ENCODE results near the gene UBR2.
"Not testable (repeated sequence)": the region's sequence is repeated elsewhere in the genome, so short reads cannot be mapped to it uniquely, and the experiment has no call there.

UBR2 gene

DNA sequence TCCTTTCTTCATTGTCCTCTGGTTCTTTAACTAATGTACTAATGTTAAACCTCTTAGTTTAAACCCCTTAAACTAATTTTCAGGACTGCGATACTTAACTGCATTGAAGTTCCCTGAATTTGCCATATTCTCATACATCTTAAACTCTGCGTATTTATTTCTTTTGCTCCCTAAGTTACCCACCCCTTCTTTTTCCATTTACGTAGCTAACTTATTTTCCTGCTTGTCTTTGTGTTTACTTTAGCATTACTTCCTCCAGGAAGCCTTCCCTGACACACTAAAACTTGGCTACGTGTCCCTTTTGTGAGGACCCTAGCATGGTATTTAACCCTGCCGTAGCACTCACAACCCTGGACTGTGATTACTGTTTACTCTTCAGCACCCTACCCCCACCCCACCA, 79.0 kb downstream of the UBR2 start:
- Histone ChIP-seq H3K36me3 (ENCODE audit: control insufficient read depth, insufficient read depth, low read length) (peaks cover 66% of the 10 kb centered on the region), H3K4me1 (ENCODE audit: control insufficient read depth, insufficient read depth, low read length, poor library complexity, severe bottlenecking) (no peaks in the 10 kb centered on the region), H3K27me3 (replicated peaks; ENCODE audit: control insufficient read depth, insufficient read depth, low read length, poor library complexity, severe bottlenecking) (no peaks in the 10 kb centered on the region), H3K9me3 (ENCODE audit: control insufficient read depth, low read length) (no peaks in the 10 kb centered on the region), H3K4me3 (ENCODE audit: insufficient read depth, low read depth, low read length, poor library complexity, severe bottlenecking) (no peak overlapping the region), H3K27ac (ENCODE audit: insufficient read depth, low read length, poor library complexity, severe bottlenecking) (no peak overlapping the region)
- DNase-seq = no peak

DNA sequence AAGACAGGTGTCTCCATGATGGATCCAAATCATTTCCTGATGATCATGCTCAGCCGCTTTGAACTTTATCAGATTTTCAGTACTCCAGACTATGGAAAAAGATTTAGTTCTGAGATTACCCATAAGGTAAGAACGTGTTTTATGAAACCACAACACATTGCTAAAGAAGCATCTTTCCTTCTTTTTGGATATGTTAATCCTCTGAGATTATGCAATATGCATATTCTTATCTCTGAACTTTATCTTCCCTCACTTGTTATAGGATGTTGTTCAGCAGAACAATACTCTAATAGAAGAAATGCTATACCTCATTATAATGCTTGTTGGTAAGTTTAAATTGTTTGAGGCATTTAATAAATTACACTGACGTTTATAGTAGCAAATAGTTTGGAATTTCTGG, 80.4 kb downstream of the UBR2 start:
- no peaks in the 10 kb centered on the region for H3K4me1 ChIP-seq (ENCODE audit: control insufficient read depth, insufficient read depth, low read length, poor library complexity, severe bottlenecking)
- H3K27me3 ChIP-seq (replicated peaks; ENCODE audit: control insufficient read depth, insufficient read depth, low read length, poor library complexity, severe bottlenecking) = no peaks in the 10 kb centered on the region
- no peaks in the 10 kb centered on the region for H3K9me3 ChIP-seq (ENCODE audit: control insufficient read depth, low read length)
- peaks cover 71% of the 10 kb centered on the region for H3K36me3 ChIP-seq (ENCODE audit: control insufficient read depth, insufficient read depth, low read length)
- no peak for DNase-seq
- H3K4me3 ChIP-seq (ENCODE audit: insufficient read depth, low read depth, low read length, poor library complexity, severe bottlenecking) = no peak overlapping the region
- no peak overlapping the region for H3K27ac ChIP-seq (ENCODE audit: insufficient read depth, low read length, poor library complexity, severe bottlenecking)

DNA sequence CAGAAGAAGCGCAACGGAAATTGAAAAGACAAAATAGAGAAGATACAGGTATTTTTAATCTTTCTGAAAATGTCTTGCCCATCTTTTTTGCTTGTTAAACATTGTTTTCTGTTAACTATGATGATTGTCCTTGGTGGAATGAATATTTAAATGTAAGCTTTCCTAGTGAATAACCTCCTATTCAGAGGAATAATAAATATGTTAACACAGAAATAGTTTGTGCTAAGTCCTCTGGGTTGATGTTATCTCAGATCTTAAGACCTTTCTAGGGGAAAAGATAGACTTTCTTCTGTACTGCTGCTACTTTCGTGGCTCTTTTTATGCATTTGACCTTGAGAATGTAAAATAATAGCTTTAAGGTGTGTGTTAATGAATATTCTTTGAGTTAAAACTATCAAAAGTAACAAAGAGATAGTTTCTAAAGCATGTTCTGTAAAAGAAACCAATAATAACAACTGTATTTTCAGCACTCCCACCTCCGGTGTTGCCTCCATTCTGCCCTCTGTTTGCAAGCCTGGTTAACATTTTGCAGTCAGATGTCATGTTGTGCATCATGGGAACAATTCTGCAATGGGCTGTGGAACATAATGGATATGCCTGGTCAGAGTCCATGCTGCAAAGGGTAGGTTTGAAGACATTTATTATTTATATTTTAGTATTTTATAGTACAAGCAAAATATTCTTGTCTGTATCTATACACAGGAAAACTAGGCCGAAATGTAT, 88.4 kb downstream of the UBR2 start:
- H3K27me3 ChIP-seq (replicated peaks; ENCODE audit: control insufficient read depth, insufficient read depth, low read length, poor library complexity, severe bottlenecking) = no peaks in the 10 kb centered on the region

DNA sequence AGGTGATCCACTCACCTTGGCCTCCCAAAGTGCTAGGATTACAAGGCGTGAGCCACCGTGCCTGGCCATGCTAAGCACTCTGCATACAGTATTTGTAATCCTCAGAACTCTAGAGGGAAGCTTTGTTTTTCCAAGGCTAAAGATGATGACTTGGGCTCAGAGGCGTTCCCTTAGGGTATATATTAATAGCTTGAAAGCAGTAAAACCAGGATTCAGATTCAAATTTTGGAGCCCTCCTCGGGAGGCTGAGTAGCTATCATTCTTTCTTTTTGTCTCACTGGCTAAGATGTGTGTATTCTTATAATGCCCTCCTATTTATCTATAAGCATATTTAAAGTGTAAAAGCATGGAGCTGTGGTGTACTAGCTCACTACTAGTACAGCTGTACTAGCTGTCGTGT, 90.0 kb downstream of the UBR2 start:
- H3K4me3 ChIP-seq (ENCODE audit: insufficient read depth, low read depth, low read length, poor library complexity, severe bottlenecking) = no peak overlapping the region
- H3K27ac ChIP-seq (ENCODE audit: insufficient read depth, low read length, poor library complexity, severe bottlenecking) = peak overlapping the region; percentile 25
- no peak for DNase-seq
- H3K9me3 ChIP-seq (ENCODE audit: control insufficient read depth, low read length) = no peaks in the 10 kb centered on the region
- no peaks in the 10 kb centered on the region for H3K27me3 ChIP-seq (replicated peaks; ENCODE audit: control insufficient read depth, insufficient read depth, low read length, poor library complexity, severe bottlenecking)
- no peaks in the 10 kb centered on the region for H3K4me1 ChIP-seq (ENCODE audit: control insufficient read depth, insufficient read depth, low read length, poor library complexity, severe bottlenecking)
- H3K36me3 ChIP-seq (ENCODE audit: control insufficient read depth, insufficient read depth, low read length) = peaks cover 55% of the 10 kb centered on the region

More for the DNA sequence above, 88.4 kb downstream of the UBR2 start:
- peaks cover 53% of the 10 kb centered on the region for H3K36me3 ChIP-seq (ENCODE audit: control insufficient read depth, insufficient read depth, low read length)
- H3K4me1 ChIP-seq (ENCODE audit: control insufficient read depth, insufficient read depth, low read length, poor library complexity, severe bottlenecking) = no peaks in the 10 kb centered on the region
- no peak for DNase-seq
- H3K9me3 ChIP-seq (ENCODE audit: control insufficient read depth, low read length) = no peaks in the 10 kb centered on the region
- no peak overlapping the region for H3K4me3 ChIP-seq (ENCODE audit: insufficient read depth, low read depth, low read length, poor library complexity, severe bottlenecking)
- no peak overlapping the region for H3K27ac ChIP-seq (ENCODE audit: insufficient read depth, low read length, poor library complexity, severe bottlenecking)

DNA sequence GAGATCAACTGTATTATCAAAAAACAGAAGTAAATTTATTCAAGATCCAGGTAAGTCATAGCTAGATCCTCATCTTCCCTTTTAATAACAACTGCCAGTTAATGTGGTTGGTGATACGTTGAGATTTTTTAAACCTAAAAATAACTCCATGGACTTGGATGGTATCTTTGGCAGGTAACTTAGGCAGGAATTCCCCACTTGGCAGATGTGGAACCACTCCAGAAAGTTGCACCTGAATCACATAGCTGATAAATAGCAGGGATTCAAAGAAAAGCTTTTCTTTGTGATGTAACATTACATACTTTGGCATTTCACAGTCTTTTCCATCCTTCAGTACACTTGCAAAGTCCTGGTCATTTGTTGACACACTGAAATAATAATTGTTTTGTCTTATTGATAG, 96.0 kb downstream of the UBR2 start:
- no peak for DNase-seq
- Histone ChIP-seq H3K36me3 (ENCODE audit: control insufficient read depth, insufficient read depth, low read length) (peaks cover 63% of the 10 kb centered on the region), H3K27ac (ENCODE audit: insufficient read depth, low read length, poor library complexity, severe bottlenecking) (no peak overlapping the region), H3K4me3 (ENCODE audit: insufficient read depth, low read depth, low read length, poor library complexity, severe bottlenecking) (no peak overlapping the region), H3K27me3 (replicated peaks; ENCODE audit: control insufficient read depth, insufficient read depth, low read length, poor library complexity, severe bottlenecking) (no peaks in the 10 kb centered on the region), H3K4me1 (ENCODE audit: control insufficient read depth, insufficient read depth, low read length, poor library complexity, severe bottlenecking) (no peaks in the 10 kb centered on the region), H3K9me3 (ENCODE audit: control insufficient read depth, low read length) (no peaks in the 10 kb centered on the region)

DNA sequence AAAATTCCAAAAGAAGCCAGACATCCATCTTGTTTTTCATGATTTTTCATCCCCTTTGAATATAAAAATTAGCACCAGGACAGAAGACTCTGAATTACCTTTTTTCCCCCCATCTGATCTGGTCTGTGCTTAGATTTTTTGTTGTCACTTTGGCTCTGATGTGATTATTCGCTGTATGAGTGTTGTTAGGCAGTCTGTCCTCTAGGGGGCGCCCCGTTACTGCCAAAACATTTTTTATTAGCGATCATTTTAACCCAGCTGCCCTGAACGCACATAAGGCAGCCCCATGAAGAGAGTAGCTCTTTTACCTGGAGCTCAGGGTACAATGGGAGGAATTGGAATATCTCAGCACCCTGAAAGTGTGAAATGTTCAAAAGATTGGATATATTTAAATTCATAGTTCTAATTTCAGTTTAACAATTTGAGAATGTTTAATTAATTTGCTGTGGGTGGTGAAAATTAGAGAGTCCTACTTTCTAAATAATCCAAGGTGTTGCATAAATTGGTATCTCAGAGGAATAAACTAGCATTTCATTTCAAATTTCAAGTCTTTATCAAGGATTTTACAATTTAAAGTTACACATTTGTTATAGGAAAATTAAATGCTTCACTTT, 97.8 kb downstream of the UBR2 start:
- no peaks in the 10 kb centered on the region for H3K4me1 ChIP-seq (ENCODE audit: control insufficient read depth, insufficient read depth, low read length, poor library complexity, severe bottlenecking)
- peaks cover 64% of the 10 kb centered on the region for H3K36me3 ChIP-seq (ENCODE audit: control insufficient read depth, insufficient read depth, low read length)
- H3K4me3 ChIP-seq (ENCODE audit: insufficient read depth, low read depth, low read length, poor library complexity, severe bottlenecking) = no peak overlapping the region
- H3K9me3 ChIP-seq (ENCODE audit: control insufficient read depth, low read length) = no peaks in the 10 kb centered on the region
- DNase-seq = peak; percentile 65 to 79 (median 71)
- no peak overlapping the region for H3K27ac ChIP-seq (ENCODE audit: insufficient read depth, low read length, poor library complexity, severe bottlenecking)
- no peaks in the 10 kb centered on the region for H3K27me3 ChIP-seq (replicated peaks; ENCODE audit: control insufficient read depth, insufficient read depth, low read length, poor library complexity, severe bottlenecking)

DNA sequence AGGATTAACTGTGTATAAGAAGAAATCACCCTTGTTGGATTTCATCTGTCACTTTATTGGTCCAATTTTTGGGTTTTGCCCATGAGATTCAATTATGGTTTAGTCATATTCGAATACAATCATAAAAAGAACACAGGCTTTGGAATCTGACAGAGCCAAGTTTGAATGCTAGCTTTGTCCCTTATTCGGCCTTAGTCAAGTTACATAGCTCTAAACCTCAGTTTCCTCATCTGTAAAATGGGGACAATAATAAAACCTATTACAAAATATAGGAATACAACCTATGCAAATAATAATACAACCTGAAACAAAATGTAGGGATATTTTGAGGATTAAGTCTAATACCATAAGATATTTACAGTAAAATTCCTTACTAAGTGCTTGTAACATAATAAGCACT, 100.9 kb downstream of the UBR2 start:
- Histone ChIP-seq H3K27ac (ENCODE audit: insufficient read depth, low read length, poor library complexity, severe bottlenecking) (no peak overlapping the region), H3K4me1 (ENCODE audit: control insufficient read depth, insufficient read depth, low read length, poor library complexity, severe bottlenecking) (no peaks in the 10 kb centered on the region), H3K27me3 (replicated peaks; ENCODE audit: control insufficient read depth, insufficient read depth, low read length, poor library complexity, severe bottlenecking) (no peaks in the 10 kb centered on the region), H3K4me3 (ENCODE audit: insufficient read depth, low read depth, low read length, poor library complexity, severe bottlenecking) (no peak overlapping the region), H3K9me3 (ENCODE audit: control insufficient read depth, low read length) (no peaks in the 10 kb centered on the region), H3K36me3 (ENCODE audit: control insufficient read depth, insufficient read depth, low read length) (peaks cover 64% of the 10 kb centered on the region)
- no peak for DNase-seq

DNA sequence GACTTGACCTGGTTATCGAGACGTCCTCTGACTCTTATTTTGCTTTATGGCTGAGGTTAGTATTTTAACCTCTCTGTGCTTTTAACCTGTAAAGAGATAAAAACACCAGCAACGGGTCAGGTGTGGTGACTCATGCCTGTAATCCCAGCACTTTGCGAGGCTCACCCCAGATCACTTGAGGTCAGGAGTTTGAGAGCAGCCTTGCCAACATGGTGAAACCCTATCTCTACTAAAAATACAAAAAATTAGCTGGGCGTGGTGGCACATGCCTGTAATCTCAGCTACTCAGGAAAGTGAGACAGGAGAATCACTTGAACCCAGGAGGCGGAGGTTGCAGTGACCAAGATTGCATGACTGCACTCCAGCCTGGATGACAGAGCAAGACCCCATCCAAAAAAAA, 110.5 kb downstream of the UBR2 start:
- H3K27ac ChIP-seq (ENCODE audit: insufficient read depth, low read length, poor library complexity, severe bottlenecking); H3K4me3 ChIP-seq (ENCODE audit: insufficient read depth, low read depth, low read length, poor library complexity, severe bottlenecking); H3K27me3 ChIP-seq (replicated peaks; ENCODE audit: control insufficient read depth, insufficient read depth, low read length, poor library complexity, severe bottlenecking); H3K9me3 ChIP-seq (ENCODE audit: control insufficient read depth, low read length); H3K4me1 ChIP-seq (ENCODE audit: control insufficient read depth, insufficient read depth, low read length, poor library complexity, severe bottlenecking); DNase-seq: not testable (repeated sequence)
- H3K36me3 ChIP-seq (ENCODE audit: control insufficient read depth, insufficient read depth, low read length) = peaks cover 93% of the 10 kb centered on the region

DNA sequence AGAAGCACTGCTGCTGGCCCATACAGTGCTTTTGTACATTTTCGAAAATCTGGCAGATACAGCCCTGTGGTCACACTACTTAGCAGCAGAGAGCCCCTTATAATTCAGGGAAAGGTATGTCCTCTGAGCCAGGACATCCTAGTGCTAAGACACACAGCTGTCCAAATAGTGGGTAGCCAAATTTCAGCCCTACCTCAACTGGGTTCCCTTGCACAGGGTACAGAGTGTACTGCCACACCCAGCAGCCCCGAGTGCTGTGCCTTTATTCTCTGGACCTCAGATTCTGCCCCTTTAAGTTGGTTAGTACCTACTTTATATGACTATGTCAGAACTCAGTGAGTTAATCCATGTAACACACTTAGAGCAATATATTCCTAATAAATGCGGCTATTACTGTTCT, 111.0 kb downstream of the UBR2 start:
- Histone ChIP-seq H3K36me3 (ENCODE audit: control insufficient read depth, insufficient read depth, low read length) (peaks cover 93% of the 10 kb centered on the region), H3K27ac (ENCODE audit: insufficient read depth, low read length, poor library complexity, severe bottlenecking) (no peak overlapping the region)

DNA sequence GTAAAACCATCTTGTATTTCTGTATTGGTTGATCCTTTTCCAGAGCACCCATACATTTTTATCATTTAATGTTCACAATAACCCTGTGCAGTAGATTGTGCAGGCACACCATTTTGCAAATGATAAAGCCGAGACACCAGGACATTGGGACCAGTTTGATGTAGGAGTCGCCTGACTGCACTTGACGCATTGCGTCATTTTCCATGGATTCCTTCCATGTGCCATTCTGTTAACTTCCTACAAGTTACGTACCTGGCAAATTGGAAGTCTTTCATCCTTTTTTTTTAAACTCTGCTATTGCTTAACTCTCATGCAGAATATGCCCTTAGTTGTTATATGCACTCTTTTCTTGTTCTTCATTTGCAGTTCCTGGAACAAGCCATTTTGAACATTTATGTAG, 115.5 kb downstream of the UBR2 start:
- Histone ChIP-seq H3K27ac (ENCODE audit: insufficient read depth, low read length, poor library complexity, severe bottlenecking) (no peak overlapping the region), H3K36me3 (ENCODE audit: control insufficient read depth, insufficient read depth, low read length) (peaks cover 80% of the 10 kb centered on the region), H3K4me1 (ENCODE audit: control insufficient read depth, insufficient read depth, low read length, poor library complexity, severe bottlenecking) (no peaks in the 10 kb centered on the region), H3K4me3 (ENCODE audit: insufficient read depth, low read depth, low read length, poor library complexity, severe bottlenecking) (no peak overlapping the region), H3K27me3 (replicated peaks; ENCODE audit: control insufficient read depth, insufficient read depth, low read length, poor library complexity, severe bottlenecking) (no peaks in the 10 kb centered on the region), H3K9me3 (ENCODE audit: control insufficient read depth, low read length) (no peaks in the 10 kb centered on the region)
- no peak for DNase-seq

More for the DNA sequence above, 111.0 kb downstream of the UBR2 start:
- no peak for DNase-seq
- Histone ChIP-seq H3K27me3 (replicated peaks; ENCODE audit: control insufficient read depth, insufficient read depth, low read length, poor library complexity, severe bottlenecking) (no peaks in the 10 kb centered on the region), H3K9me3 (ENCODE audit: control insufficient read depth, low read length) (no peaks in the 10 kb centered on the region), H3K4me1 (ENCODE audit: control insufficient read depth, insufficient read depth, low read length, poor library complexity, severe bottlenecking) (no peaks in the 10 kb centered on the region), H3K4me3 (ENCODE audit: insufficient read depth, low read depth, low read length, poor library complexity, severe bottlenecking) (no peak overlapping the region)
